Natural killer cell (primary cell): ENCODE results near the gene SCT. TPM values are rescaled to one million over a fixed set of nuclear protein-coding genes. Genes with fewer than 3 reads are reported as not detected.
A peak's percentile ranks its signal among the peaks of the same experiment; 100 is the strongest.

ENCODE experiments used
- ATAC-seq, 3 donors: fragments of 150-1000 bp in 2 of 3; fragments of 200-7000 bp in 1 of 3; cut with Tn5 transposase; 1 replicate in 1 of 3; 2 replicates in 2 of 3; pipeline ENCODE4 v1.10.0; 2021; ENCODE audit warnings: mild to moderate bottlenecking in 2 of 3, moderate library complexity in 2 of 3
- DNase-seq, 2 donors: peaks; one replicate each; pipeline versions ENCODE4 v3.0.0 to v3.0.0-alpha.2; 2013 to 2021; ENCODE audit warnings: mixed read lengths in 1 of 2
- H3K27ac ChIP-seq: one replicate; pipeline ENCODE4 v1.5.1; 2013; ENCODE audit warnings: mild to moderate bottlenecking, low read length
- H3K27me3 ChIP-seq: one replicate; pipeline ENCODE4 v1.6.1; 2013; ENCODE audit warnings: low read length; ENCODE audit not compliant: control insufficient read depth, insufficient read depth
- H3K36me3 ChIP-seq: one replicate; pipeline ENCODE4 v1.6.1; 2013; ENCODE audit warnings: low read length; ENCODE audit not compliant: control insufficient read depth, insufficient read depth
- H3K4me1 ChIP-seq: one replicate; pipeline ENCODE4 v1.6.1; 2013; ENCODE audit warnings: low read length; ENCODE audit not compliant: control insufficient read depth, insufficient read depth
- H3K4me3 ChIP-seq: one replicate; pipeline ENCODE4 v1.5.1; 2013; ENCODE audit warnings: low read length
- H3K9me3 ChIP-seq: one replicate; pipeline ENCODE4 v1.6.1; 2013; ENCODE audit warnings: low read length; ENCODE audit not compliant: control insufficient read depth, insufficient read depth
- H3K27ac Mint-ChIP-seq, 2 donors: one replicate each; pipeline ENCODE4 v1.8.0; 2022; ENCODE audit warnings: mild to moderate bottlenecking in 2 of 2, mixed read lengths in 2 of 2, moderate library complexity in 1 of 2
- H3K27me3 Mint-ChIP-seq, 2 donors: one replicate each; pipeline ENCODE4 v1.8.0; 2022; ENCODE audit warnings: low read depth in 2 of 2, mixed read lengths in 2 of 2
- H3K36me3 Mint-ChIP-seq: one replicate; pipeline ENCODE4 v1.8.0; 2022; ENCODE audit warnings: mixed read lengths
- H3K4me1 Mint-ChIP-seq, 2 donors: one replicate each; pipeline ENCODE4 v1.8.0; 2022; ENCODE audit warnings: mixed read lengths in 2 of 2
- H3K4me3 Mint-ChIP-seq: one replicate; pipeline ENCODE4 v1.8.0; 2022; ENCODE audit warnings: mild to moderate bottlenecking, moderate library complexity, mixed read lengths
- H3K9me3 Mint-ChIP-seq, 2 donors: one replicate each; pipeline ENCODE4 v1.8.0; 2022; ENCODE audit warnings: mixed read lengths in 2 of 2
- CTCF ChIP-seq: fragments of 200-600 bp; IDR thresholded peaks from one replicate; pipeline ENCODE4 v1.8.0; 2022; ENCODE audit warnings: antibody characterized with exemption
- WGBS: methylation state at CpG from one replicate; pipeline ENCODE4 v1.1.7; 2013; ENCODE audit warnings: missing lambda C conversion rate; ENCODE audit not compliant: insufficient coverage; 5-methylcytosine and 5-hydroxymethylcytosine counted together
- intact Hi-C: fragments of 100-400 bp; cut with micrococcal nuclease; formaldehyde crosslinking; loops from one replicate; pipeline ENCODE4 v1.14.2; 2022
- total RNA-seq, 4 donors: library from RNA; stranded (reverse); fragments of 120-200 nt in 1 of 4; gene quantifications; one replicate each; pipeline versions ENCODE4 v1.2.3 to v1.2.4, GENCODE V29; 2013 to 2022

SCT gene
- total RNA-seq, 3 donors from 2014 or later (not counting 1 experiment from before 2014, with no cell fraction given) = not detected

GRCh38 chr11:614021-614622, 12.9 kb downstream of the SCT start:
- peaks cover 6 to 22% of the 10 kb centered on the region in 2 donors for H3K4me1 Mint-ChIP-seq
- Histone ChIP-seq H3K9me3 (no peaks in the 10 kb centered on the region), H3K36me3 (peaks cover 50% of the 10 kb centered on the region), H3K27me3 (no peaks in the 10 kb centered on the region), H3K4me3 (no peak overlapping the region), H3K4me1 (peaks cover 39% of the 10 kb centered on the region), H3K27ac (peak overlapping the region; percentile 14)
- DNase-seq (peak in 1 of 2 donors; percentile 40), ATAC-seq (no peak)
- TF ChIP-seq CTCF = no peak
- H3K27ac Mint-ChIP-seq = peak overlapping the region; percentile 89
- H3K4me3 Mint-ChIP-seq = peak overlapping the region; percentile 75
- H3K36me3 Mint-ChIP-seq = no peaks in the 10 kb centered on the region
- H3K9me3 Mint-ChIP-seq = no peaks in the 10 kb centered on the region
- intact Hi-C loops = loop anchor here (10.0 kb wide), 1 partner anchor 111 kb away; no protein-coding TSS in a partner anchor
- 86% methylated on average over 14 of the region's 14 CpGs for WGBS
- H3K27me3 Mint-ChIP-seq = no peaks in the 10 kb centered on the region

GRCh38 chr11:613369-613968, 13.5 kb downstream of the SCT start:
- peaks cover 6 to 22% of the 10 kb centered on the region in 2 donors for H3K4me1 Mint-ChIP-seq
- no peaks in the 10 kb centered on the region for H3K36me3 Mint-ChIP-seq
- H3K27ac ChIP-seq = no peak overlapping the region
- no peaks in the 10 kb centered on the region for H3K9me3 Mint-ChIP-seq
- H3K36me3 ChIP-seq = peaks cover 57% of the 10 kb centered on the region
- no peak overlapping the region for H3K4me3 Mint-ChIP-seq
- TF ChIP-seq CTCF = no peak
- WGBS = 85% methylated on average over 30 of the region's 36 CpGs
- no peaks in the 10 kb centered on the region for H3K27me3 ChIP-seq
- intact Hi-C loops = loop anchor here (10.0 kb wide), 1 partner anchor 111 kb away; no protein-coding TSS in a partner anchor
- H3K4me3 ChIP-seq = no peak overlapping the region
- no peaks in the 10 kb centered on the region for H3K27me3 Mint-ChIP-seq
- H3K9me3 ChIP-seq = no peaks in the 10 kb centered on the region
- peaks cover 39% of the 10 kb centered on the region for H3K4me1 ChIP-seq
- peak overlapping the region; percentile 89 for H3K27ac Mint-ChIP-seq
- peak; percentile 55 to 90 for DNase-seq
- peak; percentile 23 to 47 (median 28) for ATAC-seq

- no peak for DNase-seq
- H3K9me3 Mint-ChIP-seq = no peaks in the 10 kb centered on the region
- no peak for ATAC-seq
- Histone ChIP-seq H3K4me1 (peaks cover 39% of the 10 kb centered on the region), H3K9me3 (no peaks in the 10 kb centered on the region), H3K4me3 (no peak overlapping the region), H3K27me3 (no peaks in the 10 kb centered on the region), H3K36me3 (peaks cover 62% of the 10 kb centered on the region), H3K27ac (no peak overlapping the region)
- intact Hi-C loops = loop anchor here (10.0 kb wide), 1 partner anchor 112 kb away; no protein-coding TSS in a partner anchor
- H3K4me1 Mint-ChIP-seq = peaks cover 6 to 22% of the 10 kb centered on the region in 2 donors
- 98% methylated on average over 10 of the region's 10 CpGs for WGBS
- peak overlapping the region; percentile 83 to 89 for H3K27ac Mint-ChIP-seq
- TF ChIP-seq CTCF = no peak
- H3K36me3 Mint-ChIP-seq = no peaks in the 10 kb centered on the region
- no peaks in the 10 kb centered on the region for H3K27me3 Mint-ChIP-seq
- no peak overlapping the region for H3K4me3 Mint-ChIP-seq
These were observed 14.1 kb downstream of the SCT start for GRCh38 chr11:612961-613300.
